BE2C (cell line): ENCODE results near the gene SLC25A39.

ENCODE experiments used
- DNase-seq: peaks from one replicate; pipeline ENCODE4 v3.0.0-alpha.2; 2020
- H3K27me3 ChIP-seq: fragments of 250-450 bp; sonication (Bioruptor Pico); 2 replicates; pipeline ENCODE4 v1.5.1; 2020; ENCODE audit warnings: mild to moderate bottlenecking
- H3K36me3 ChIP-seq: fragments of 250-450 bp; sonication (Bioruptor Pico); 2 replicates; pipeline ENCODE4 v1.5.1; 2020; ENCODE audit warnings: mild to moderate bottlenecking
- H3K4me1 ChIP-seq: fragments of 250-450 bp; sonication (Bioruptor Pico); 2 replicates; pipeline ENCODE4 v1.5.1; 2020
- H3K4me3 ChIP-seq: 2 replicates; pipeline ENCODE4 v1.5.1; 2011; ENCODE audit warnings: low read depth, low read length
- H3K9me3 ChIP-seq: fragments of 250-450 bp; sonication (Bioruptor Pico); 2 replicates; pipeline ENCODE4 v1.5.1; 2020
- TF ChIP-seq, protein P1 (sequence below): IDR thresholded peaks from 2 replicates; pipeline ENCODE4 v1.5.1; 2012; ENCODE audit warnings: mild to moderate bottlenecking, low read depth, low read length

The SLC25A39 gene

DNA sequence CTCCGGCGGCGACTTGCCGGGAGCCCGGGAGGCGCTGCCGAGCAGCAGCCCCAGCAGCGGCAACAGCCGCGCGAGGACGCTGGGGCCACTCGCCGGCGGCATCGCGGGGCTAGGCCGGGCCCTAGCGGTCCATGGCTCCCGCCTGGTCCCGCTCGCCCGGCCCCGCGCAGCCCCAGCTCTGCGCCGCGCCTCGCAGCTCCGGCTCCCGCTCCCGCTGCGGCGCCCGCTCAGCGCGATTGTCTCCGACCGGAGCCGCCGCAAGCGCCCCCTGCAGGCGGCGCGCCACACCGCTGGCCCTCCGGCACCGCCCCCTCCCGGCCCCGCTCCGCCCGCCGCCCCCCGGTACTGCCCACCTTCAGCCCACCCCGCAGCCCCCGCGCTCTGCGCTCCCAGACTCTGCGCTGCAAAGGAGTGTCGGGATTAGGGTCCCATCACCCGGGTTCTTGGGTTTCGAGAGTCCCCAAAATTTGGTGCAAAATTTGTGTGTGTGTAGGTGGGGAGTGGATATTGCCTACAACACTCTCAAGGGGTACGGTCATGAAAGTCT lies 39.1 kb upstream of the SLC25A39 start, which contains the start of gene FAM171A2:
FAM171A2 (minus strand) TSS at position 241 of the 547 bp plus-strand sequence; CDS start at position 102, 139 bp downstream.
- Histone ChIP-seq H3K4me1 (peaks cover 8% of the 10 kb centered on the region; the same call in 1 of the 2 replicates), H3K9me3 (no peaks in the 10 kb centered on the region), H3K27me3 (no peaks in the 10 kb centered on the region), H3K36me3 (no peaks in the 10 kb centered on the region), H3K4me3 (peak within 1 kb of the TSS; percentile 79)
- DNase-seq, result peak; percentile 85
- TF ChIP-seq, protein P1, sequence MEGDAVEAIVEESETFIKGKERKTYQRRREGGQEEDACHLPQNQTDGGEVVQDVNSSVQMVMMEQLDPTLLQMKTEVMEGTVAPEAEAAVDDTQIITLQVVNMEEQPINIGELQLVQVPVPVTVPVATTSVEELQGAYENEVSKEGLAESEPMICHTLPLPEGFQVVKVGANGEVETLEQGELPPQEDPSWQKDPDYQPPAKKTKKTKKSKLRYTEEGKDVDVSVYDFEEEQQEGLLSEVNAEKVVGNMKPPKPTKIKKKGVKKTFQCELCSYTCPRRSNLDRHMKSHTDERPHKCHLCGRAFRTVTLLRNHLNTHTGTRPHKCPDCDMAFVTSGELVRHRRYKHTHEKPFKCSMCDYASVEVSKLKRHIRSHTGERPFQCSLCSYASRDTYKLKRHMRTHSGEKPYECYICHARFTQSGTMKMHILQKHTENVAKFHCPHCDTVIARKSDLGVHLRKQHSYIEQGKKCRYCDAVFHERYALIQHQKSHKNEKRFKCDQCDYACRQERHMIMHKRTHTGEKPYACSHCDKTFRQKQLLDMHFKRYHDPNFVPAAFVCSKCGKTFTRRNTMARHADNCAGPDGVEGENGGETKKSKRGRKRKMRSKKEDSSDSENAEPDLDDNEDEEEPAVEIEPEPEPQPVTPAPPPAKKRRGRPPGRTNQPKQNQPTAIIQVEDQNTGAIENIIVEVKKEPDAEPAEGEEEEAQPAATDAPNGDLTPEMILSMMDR, result peak; percentile 39; the same call in 1 of the 2 replicates

DNA sequence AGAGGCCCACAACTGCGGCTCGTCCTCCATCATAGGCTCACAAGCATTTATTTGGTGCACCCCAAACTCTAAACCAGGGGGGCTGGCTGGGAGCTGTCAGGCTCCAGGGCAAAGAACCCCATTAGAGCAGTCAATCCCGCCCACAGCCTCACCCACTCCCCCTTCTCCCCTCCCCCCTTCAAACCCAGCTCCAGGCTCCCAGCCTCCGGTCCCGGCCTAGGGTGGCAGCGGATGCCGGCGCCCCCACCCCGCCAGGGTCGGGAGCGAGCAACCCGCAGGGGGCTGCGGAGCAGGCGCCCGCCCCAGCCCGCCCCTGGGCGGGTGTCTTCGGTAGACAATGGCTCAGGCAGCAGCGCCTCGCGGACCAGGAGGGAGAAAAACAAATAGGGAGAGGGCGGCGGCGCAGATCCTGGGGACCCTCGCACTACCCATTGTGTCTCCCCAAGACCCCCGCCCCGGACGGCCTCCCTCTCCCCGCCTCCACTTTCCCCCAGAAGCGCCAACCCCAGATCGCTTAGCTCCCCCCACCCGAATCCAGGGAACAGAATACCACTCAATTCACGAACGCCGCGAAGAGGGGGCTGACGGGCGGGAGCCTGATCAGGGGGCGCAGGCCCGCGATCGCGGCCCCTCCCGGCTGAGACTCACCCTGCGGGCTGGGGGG lies 38.5 kb upstream of the SLC25A39 start:
- peak overlapping the region; percentile 79 for H3K4me3 ChIP-seq
- TF ChIP-seq, protein P1, result no peak
- no peaks in the 10 kb centered on the region for H3K36me3 ChIP-seq
- H3K9me3 ChIP-seq, result no peaks in the 10 kb centered on the region
- H3K4me1 ChIP-seq, result peaks cover 8% of the 10 kb centered on the region; the same call in 1 of the 2 replicates
- no peaks in the 10 kb centered on the region for H3K27me3 ChIP-seq
- DNase-seq, result peak; percentile 49

DNA sequence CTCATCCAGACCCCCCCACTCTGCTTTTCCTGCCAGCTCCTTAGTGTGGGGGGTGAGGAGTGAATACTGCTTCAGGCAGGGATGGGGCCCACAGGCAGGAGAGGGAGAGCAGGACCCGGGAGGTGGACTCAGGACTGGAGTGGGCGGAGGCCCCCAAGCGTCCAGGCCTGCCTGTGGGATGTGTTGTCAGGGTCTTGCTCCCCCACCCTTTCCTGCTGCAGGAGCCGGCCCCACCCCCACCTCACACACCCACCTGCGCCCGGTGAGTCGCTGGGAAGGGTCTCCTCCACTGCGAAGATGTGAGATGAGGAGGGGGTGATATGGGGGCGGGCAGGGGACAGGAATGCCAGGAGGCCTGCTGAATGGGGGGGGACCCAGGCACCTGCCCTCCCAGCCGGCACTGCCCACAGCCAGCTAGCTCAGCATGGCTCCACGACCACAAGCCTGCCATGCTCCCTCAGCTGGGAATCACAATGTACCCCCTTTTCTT lies 37.9 kb upstream of the SLC25A39 start:
- no peak for DNase-seq
- Histone ChIP-seq H3K36me3 (no peaks in the 10 kb centered on the region), H3K9me3 (no peaks in the 10 kb centered on the region), H3K4me3 (peak overlapping the region; percentile 79), H3K4me1 (peaks cover 8% of the 10 kb centered on the region; the same call in 1 of the 2 replicates), H3K27me3 (no peaks in the 10 kb centered on the region)
- TF ChIP-seq, protein P1, result no peak

DNA sequence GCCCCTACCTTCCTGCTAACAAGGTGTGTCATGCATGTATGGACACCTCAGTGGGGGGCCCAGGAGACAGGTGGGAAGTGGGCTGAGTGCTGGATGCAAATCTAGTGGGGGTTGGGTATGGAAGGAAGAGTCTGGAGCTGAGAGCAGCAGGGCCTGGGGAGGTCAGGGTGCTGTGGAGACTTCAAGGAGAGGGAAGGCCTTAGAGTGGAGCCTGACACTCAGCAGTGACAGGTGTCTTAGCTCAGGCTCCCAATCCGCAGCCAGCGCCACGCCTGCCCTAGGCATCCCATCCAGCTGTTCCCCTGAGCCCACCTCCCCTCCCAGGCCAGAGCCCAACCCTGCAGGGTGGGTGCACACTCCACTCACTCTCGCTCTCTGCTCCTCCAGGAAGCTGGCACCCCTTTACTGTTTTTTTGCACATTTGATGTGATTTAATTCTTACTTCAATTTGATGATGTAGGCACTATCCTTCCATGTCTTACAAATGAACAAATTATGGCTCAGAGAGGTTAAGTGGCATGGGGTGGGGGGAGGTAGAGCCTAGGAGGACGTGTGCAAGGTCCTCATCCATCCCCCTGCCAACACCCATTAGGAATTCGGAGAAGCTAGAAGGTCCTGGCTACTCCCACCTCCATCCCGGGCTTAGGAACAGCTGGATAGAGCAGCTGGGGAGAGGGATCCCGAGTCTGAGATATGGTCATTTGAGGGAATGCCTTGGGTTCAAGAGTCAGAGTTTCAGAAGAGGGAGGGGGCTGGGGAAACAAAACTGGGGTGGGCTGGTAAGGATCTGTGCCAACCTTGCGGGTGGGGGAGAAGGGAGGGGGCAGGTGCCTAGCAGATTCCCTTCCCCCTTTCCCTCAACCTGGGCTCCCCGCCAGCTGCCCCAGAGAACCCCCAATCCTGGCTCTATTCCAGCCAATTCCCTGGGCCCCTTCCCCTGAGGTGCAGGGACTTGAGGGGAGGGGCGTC lies 37.0 kb upstream of the SLC25A39 start:
- TF ChIP-seq, protein P1, result no peak
- H3K36me3 ChIP-seq, result no peaks in the 10 kb centered on the region
- no peaks in the 10 kb centered on the region for H3K9me3 ChIP-seq
- no peak for DNase-seq
- no peaks in the 10 kb centered on the region for H3K27me3 ChIP-seq
- no peak overlapping the region for H3K4me3 ChIP-seq
- H3K4me1 ChIP-seq, result peaks cover 8% of the 10 kb centered on the region; the same call in 1 of the 2 replicates

DNA sequence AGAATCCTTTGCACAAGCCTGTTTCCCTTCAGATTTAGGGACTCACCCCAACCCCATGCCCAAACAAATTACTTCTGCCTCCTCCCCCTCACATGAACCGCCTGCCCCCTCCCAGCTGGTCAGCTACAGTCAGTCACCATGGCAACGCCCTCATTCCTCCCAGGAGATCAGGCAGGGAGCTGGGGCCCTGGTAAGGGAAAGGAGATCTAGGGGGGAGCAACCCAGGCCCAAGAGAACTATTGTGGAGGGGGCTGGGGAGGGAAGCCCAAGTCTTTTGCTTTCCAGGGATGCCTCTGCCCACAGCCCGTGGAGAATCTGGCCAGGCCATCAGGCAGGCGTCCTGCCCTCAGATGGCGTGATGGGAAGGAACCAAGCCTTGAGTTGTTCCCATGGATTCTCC lies 36.2 kb upstream of the SLC25A39 start:
- Histone ChIP-seq H3K4me3 (no peak overlapping the region), H3K4me1 (peaks cover 8% of the 10 kb centered on the region; the same call in 1 of the 2 replicates), H3K27me3 (no peaks in the 10 kb centered on the region), H3K9me3 (no peaks in the 10 kb centered on the region), H3K36me3 (no peaks in the 10 kb centered on the region)
- TF ChIP-seq, protein P1, result no peak
- DNase-seq, result no peak
